ENCODE data around the gene PPRC1. TPM values are rescaled to one million over a fixed set of nuclear protein-coding genes. Genes with fewer than 3 reads are reported as not detected.

The PPRC1 gene
- total RNA-seq, 1 donor from 2014 or later = 11.7 TPM

GRCh38 chr10:102139281-102140110 lies 6.7 kb downstream of the PPRC1 start:
- Histone ChIP-seq H3K4me2 (no peak overlapping the region), H3K9me3 (ENCODE audit: low read depth) (no peaks in the 10 kb centered on the region), H3K79me2 (ENCODE audit: low read depth) (peaks cover 64% of the 10 kb centered on the region), H3K4me3 (no peak overlapping the region), H4K20me1 (ENCODE audit: low read depth) (peaks cover 55% of the 10 kb centered on the region), H3K4me1 (peaks cover 14% of the 10 kb centered on the region), H3K9ac (no peak overlapping the region), H3F3A (ENCODE audit: low read depth) (no peaks in the 10 kb centered on the region), H3K27ac (no peak overlapping the region), H2AFZ (replicated peaks) (no peak overlapping the region), H3K27me3 (no peaks in the 10 kb centered on the region), H3K36me3 (no peaks in the 10 kb centered on the region)
- Mint-ChIP-seq H3K27me3 (ENCODE audit: insufficient read depth, low read depth) (peaks cover 15% of the 10 kb centered on the region), H3K9me3 (no peaks in the 10 kb centered on the region), H3K4me3 (no peak overlapping the region), H3K27ac (no peak overlapping the region), H3K4me1 (peaks cover 14% of the 10 kb centered on the region), H3K36me3 (peaks cover 49% of the 10 kb centered on the region)
- TF ChIP-seq EZH2 (IDR thresholded peaks at IDR 0.05) = no peak
- TF ChIP-seq, protein P1, sequence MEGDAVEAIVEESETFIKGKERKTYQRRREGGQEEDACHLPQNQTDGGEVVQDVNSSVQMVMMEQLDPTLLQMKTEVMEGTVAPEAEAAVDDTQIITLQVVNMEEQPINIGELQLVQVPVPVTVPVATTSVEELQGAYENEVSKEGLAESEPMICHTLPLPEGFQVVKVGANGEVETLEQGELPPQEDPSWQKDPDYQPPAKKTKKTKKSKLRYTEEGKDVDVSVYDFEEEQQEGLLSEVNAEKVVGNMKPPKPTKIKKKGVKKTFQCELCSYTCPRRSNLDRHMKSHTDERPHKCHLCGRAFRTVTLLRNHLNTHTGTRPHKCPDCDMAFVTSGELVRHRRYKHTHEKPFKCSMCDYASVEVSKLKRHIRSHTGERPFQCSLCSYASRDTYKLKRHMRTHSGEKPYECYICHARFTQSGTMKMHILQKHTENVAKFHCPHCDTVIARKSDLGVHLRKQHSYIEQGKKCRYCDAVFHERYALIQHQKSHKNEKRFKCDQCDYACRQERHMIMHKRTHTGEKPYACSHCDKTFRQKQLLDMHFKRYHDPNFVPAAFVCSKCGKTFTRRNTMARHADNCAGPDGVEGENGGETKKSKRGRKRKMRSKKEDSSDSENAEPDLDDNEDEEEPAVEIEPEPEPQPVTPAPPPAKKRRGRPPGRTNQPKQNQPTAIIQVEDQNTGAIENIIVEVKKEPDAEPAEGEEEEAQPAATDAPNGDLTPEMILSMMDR (IDR thresholded peaks at IDR 0.05) = no peak
- TF ChIP-seq EZH2phosphoT487 (IDR thresholded peaks at IDR 0.05) = no peak
- no peak for DNase-seq (ENCODE audit: low spot score)

GRCh38 chr10:102140218-102140617 lies 7.4 kb downstream of the PPRC1 start:
- Histone ChIP-seq H3K9me3 (ENCODE audit: low read depth) (no peaks in the 10 kb centered on the region), H3K27ac (no peak overlapping the region), H3K79me2 (ENCODE audit: low read depth) (peaks cover 57% of the 10 kb centered on the region), H3F3A (ENCODE audit: low read depth) (no peaks in the 10 kb centered on the region), H3K4me3 (no peak overlapping the region), H3K9ac (no peak overlapping the region), H3K4me1 (peaks cover 14% of the 10 kb centered on the region), H3K27me3 (no peaks in the 10 kb centered on the region), H2AFZ (replicated peaks) (no peak overlapping the region), H4K20me1 (ENCODE audit: low read depth) (peaks cover 48% of the 10 kb centered on the region), H3K4me2 (no peak overlapping the region), H3K36me3 (no peaks in the 10 kb centered on the region)
- Mint-ChIP-seq H3K27ac (no peak overlapping the region), H3K4me3 (no peak overlapping the region), H3K27me3 (ENCODE audit: insufficient read depth, low read depth) (peaks cover 15% of the 10 kb centered on the region), H3K4me1 (peaks cover 7% of the 10 kb centered on the region), H3K36me3 (peaks cover 54% of the 10 kb centered on the region), H3K9me3 (no peaks in the 10 kb centered on the region)
- no peak for DNase-seq (ENCODE audit: low spot score)
- TF ChIP-seq, protein P1 (IDR thresholded peaks at IDR 0.05) = no peak
- TF ChIP-seq EZH2phosphoT487 (IDR thresholded peaks at IDR 0.05) (no peak), EZH2 (IDR thresholded peaks at IDR 0.05) (no peak)

- no peaks in the 10 kb centered on the region for H3K36me3 ChIP-seq
- no peak for DNase-seq (ENCODE audit: low spot score)
- H3K27ac Mint-ChIP-seq = no peak overlapping the region
- H3K9ac ChIP-seq = no peak overlapping the region
- no peaks in the 10 kb centered on the region for H3F3A ChIP-seq (ENCODE audit: low read depth)
- no peak overlapping the region for H3K27ac ChIP-seq
- peaks cover 9% of the 10 kb centered on the region for H3K4me1 ChIP-seq
- H3K9me3 Mint-ChIP-seq = no peaks in the 10 kb centered on the region
- no peak overlapping the region for H3K4me3 Mint-ChIP-seq
- H3K36me3 Mint-ChIP-seq = peaks cover 55% of the 10 kb centered on the region
- peaks cover 3% of the 10 kb centered on the region for H3K4me1 Mint-ChIP-seq
- H3K27me3 ChIP-seq = no peaks in the 10 kb centered on the region
- no peak overlapping the region for H3K4me2 ChIP-seq
- H3K4me3 ChIP-seq = no peak overlapping the region
- no peaks in the 10 kb centered on the region for H3K9me3 ChIP-seq (ENCODE audit: low read depth)
- H4K20me1 ChIP-seq (ENCODE audit: low read depth) = peaks cover 40% of the 10 kb centered on the region
- peaks cover 15% of the 10 kb centered on the region for H3K27me3 Mint-ChIP-seq (ENCODE audit: insufficient read depth, low read depth)
- TF ChIP-seq, protein P1 (IDR thresholded peaks at IDR 0.05) = no peak
- TF ChIP-seq EZH2phosphoT487 (IDR thresholded peaks at IDR 0.05) (no peak), EZH2 (IDR thresholded peaks at IDR 0.05) (no peak)
- H3K79me2 ChIP-seq (ENCODE audit: low read depth) = peaks cover 49% of the 10 kb centered on the region
- no peak overlapping the region for H2AFZ ChIP-seq (replicated peaks)
Measured at GRCh38 chr10:102140913-102141540, 8.2 kb downstream of the PPRC1 start.

Measured in neural progenitor cell (in vitro differentiated cells).